HG02623 (cell line): ENCODE measurements around the gene KCTD13.
"Not testable (repeated sequence)": the region's sequence is repeated elsewhere in the genome, so short reads cannot be mapped to it uniquely, and the experiment has no call there.

Experiments used
- ATAC-seq: cut with Tn5 transposase; IDR thresholded peaks from one replicate; pipeline ENCODE4 v1.9.1; 2021; ENCODE audit warnings: moderate library complexity; ENCODE audit not compliant: unreplicated experiment

KCTD13 gene

DNA sequence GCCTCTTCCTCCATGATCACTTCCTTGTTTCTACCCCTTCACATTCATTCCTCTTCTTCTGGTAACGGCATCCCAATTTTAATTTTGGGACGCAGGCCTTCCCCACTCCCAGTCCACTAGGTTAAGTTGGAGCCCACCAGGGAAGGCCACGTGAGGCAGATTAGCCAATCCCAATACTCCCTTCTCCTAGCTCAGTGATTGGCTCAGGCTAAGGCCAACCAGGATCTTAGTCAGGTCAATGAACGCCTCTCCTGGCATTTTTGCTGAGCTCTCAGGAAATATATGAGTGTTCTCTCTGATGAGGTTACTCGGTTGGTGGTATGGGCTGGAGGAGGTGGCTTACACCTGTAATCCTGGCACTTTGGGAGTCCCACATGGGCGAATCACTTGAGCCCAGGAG, 42.0 kb downstream of the KCTD13 start:
- ATAC-seq = no peak

DNA sequence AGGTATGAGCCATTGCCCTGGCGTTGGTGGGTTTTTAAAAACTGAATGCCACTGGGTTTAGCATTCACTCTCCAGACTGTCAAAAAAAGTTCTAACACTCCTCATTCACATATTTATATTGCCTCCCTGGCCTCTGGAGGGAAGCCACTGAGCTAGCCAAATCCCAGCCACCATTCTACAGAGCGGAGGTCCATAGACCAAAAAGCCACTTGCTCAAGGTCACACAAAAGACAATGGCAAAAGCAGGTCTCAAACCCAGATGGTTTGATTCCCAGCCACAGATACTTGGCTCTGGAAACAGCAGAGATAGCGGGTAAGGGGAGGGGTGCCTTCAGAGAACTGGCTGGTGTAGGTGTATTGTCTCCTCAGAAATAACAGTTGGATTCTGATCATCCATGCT, 45.0 kb downstream of the KCTD13 start:
- no peak for ATAC-seq

DNA sequence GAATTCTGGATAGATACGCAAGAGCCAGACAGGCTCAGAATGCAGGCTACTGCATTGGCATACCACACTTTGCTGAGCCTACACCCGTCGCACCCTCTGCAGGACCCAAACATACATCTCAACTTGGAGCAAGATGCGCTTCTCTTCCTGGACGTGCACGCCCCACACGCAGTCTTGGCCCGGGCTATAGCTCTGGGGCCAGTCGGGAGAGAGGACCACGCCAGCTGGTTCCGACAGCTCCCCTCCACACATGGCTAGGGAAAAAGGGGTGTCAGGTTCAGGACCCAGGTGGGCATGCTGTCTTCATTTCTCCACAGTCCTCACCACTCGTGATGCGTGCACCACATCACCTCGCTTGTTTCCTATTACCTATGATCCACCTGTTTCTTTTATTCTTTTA, 47.9 kb downstream of the KCTD13 start:
- no peak for ATAC-seq

DNA sequence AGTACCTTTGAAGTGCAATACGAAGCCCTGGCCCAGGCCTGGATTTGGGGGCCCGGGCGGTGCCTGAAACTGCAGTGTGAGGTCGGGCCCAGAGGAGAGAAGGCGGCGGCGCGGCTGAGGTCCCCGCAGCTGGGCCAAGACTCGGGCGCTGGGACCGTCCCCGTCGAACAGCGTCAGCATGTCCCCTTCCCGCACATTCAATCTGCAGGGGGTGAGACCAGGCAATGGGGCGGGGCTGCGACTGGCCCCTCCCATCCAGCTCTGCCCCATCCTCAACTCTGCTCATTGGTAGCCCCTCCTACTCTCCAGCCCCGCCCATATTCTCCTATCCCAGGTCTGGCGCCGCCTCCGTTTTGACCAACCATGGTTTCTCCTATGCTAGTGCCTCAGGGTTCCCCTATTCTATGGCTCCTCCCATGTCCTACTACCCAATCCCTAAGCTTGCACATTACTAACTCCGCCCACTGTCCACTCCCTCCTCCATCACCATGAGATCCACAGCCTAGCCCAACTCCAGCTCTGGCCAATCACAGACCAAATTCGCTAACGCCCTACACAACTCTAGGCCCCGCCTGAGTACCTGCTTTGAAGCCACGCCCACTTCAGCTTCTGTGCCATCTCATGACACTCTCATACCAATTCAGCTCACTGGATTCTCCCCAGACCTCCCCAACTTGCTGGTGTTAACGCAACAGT, 48.6 kb downstream of the KCTD13 start:
- ATAC-seq = no peak

DNA sequence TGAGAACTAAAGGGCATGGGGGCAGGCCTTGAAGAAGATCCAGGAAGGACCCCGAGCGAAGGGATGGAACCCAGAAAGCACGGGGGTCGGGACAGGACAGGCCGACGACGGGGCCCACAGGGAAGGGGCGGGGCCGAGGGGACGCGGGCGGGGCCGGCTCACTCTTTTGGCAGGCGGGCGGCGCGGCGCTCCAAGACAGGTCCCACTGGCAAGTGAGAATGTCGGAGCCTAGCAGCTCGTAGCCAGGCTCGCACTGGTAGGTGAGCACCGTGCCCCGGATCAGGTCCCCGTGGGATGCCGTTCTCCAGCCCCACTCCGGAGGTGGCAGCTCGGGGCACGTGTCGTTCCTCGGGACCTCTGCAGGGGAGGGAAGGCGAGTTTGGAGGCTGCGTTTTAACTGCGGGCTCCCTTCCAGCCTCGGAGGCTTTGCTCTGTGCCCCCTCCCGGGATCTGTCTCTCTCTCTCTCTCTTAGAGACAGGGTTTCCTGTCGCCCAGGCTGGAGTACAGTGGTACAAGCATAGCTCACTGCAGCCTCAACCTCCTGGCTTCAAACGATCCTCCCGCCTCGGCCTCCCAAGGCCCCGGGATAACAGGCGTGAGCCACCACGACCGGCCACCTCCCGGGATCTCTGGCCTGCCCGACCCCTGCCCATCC, 49.3 kb downstream of the KCTD13 start:
- no peak for ATAC-seq

DNA sequence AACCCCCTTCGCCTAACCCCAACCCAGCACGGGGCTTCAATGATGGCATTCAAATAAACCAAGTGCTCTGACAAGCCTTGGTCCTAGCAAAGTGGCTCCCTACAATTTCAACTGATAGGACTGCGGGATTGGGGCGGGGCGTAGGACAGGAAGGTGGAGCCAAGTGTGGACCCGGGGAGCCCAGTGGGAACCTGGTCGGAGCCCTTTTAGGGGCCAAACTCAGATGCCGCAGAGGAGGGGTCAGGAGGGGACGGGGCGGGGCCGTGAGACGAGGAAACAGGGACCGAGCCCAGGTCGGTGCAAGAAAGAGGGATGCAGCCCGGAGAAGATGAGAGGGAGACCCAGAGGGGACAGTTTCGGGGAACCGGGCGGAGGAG, 49.8 kb downstream of the KCTD13 start:
- ATAC-seq = no peak

DNA sequence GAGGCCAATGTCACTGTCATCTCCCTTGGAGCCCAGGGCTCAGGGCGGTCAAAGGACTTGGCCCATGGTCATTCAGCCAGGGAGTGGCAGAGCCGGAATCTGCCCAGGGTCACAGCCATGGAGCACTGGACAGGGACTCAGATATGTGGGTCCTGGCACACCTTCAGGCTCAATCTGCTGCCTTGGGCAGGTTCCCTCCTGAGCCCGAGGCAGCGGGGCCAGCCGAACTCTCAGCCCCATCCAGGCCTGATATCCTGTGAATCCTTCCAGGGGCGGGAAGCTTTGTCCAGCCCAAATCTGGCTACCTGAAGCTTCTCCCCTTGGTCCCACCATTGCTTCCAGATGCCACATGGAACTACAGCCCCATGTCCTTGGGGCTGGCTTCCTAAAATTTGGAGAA, 50.8 kb downstream of the KCTD13 start:
- ATAC-seq = no peak

DNA sequence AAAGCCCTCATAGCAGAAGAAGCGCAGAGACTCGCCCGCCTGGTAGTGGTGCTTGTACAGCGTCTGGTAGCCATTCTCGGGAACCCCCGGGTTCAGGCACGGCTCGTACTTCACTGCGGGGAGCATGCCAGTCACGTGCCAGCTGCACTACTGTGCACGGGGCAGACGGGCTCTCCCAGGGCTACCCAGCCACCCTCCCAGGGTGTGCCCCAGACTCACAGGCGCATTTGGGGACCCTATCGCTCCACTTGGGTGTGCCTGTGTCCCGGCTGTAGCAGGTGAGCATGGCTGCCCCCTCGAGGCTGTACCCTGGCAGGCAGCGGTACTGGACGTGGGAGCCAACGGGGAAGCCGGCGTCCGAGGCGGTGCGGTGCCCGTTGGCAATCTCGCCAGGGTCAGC, 52.7 kb downstream of the KCTD13 start:
- no peak for ATAC-seq

DNA sequence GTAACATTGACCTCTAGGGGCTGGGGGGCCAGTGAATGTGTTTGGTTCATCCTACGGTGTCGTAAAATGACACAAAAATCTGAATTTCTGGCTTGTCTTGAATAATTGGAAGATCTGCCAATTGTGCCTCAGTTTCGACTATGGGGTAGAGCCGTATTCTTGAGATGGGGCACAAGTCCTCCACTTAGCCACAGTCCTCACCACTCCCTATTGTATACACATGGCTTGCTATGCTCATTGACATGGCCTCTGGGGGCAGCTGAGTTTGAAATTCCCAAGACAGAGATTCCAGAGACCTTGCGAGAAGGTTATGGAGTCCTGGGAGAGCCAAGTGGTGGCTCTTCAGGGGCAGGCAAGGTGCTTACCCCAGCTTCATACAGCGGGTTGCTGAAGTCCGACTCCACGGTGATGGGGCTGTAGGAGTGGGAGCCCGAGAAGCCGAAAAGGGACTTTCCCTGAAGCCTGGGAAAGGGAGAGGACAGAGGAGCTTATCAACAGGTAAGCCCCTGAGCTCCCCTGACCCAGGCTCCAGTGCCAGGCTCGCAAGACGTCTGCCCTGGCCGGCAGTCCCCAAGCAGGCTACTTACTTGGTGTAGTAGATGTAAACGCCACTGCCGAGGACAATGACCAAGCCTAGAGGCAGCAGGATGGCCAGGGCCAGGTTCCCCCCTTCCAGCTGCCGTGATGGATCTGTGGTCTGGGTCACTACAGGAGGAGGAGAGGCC, 54.0 kb downstream of the KCTD13 start:
- no peak for ATAC-seq

DNA sequence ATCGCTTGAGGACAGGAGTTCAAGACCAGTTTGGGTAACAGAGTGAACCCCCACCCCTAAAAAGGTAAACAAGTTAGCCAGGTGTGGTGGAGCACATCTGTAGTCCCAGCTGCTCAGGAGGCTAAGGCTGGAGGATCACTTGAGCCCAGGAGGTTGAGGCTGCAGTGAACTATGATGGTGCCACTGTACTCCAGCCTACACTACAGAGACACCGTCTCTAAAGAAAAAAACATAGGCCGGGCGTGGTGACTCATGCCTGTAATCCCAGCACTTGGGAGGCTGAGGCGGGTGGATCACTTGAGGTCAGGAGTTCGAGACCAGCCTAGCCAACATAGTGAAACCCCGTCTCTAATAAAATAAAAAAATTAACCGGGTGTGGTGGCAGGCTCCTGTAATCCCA, 57.0 kb downstream of the KCTD13 start:
- not testable (repeated sequence) for ATAC-seq

DNA sequence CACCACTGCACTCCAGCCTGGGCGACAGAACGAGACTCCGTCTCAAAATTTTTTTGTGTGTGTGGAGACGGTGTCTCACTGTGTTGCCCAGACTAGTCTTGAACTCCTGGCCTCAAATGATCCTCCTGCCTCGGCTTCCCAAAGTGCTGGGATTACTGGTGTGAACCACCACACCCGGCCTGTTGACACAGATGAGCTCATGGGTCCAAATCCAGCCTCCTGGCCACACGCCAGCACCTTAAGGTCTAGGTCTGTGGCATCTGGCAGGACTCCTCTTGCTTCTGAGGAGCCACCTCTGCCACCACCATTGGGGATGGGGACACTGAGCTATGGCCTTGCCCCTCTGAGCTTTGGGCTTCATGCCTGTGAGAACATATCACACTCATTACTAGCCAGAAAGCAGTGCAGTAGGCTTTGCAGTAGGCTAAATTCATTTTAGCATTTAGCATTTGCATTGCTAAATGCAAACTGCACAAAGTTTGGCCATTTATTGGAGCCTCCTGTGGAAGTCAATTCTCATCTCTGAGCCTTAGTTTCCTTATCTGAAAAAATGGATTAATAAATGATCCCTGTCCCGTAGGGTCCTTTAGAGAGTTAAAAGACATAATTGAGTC, 57.5 kb downstream of the KCTD13 start:
- no peak for ATAC-seq

DNA sequence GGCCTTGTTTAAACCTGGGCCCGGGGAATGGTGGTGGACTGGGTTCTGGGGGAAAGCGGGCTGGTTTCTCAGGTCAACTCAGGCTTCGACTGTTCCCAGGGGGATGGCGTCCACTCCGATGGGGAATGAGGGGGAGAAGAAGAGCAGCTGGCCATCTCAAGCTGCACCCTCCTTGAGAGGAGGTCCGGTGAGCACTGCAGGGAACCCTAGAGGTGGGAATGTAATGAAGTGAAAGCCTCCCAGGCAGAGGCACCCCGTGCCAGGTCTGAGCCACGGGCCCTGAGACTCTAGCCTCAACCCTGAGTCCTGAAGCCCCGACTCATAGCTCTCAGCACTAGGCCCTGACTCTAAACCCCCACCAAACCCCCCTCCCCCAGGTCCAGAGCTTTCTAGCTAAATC, 61.8 kb downstream of the KCTD13 start:
- ATAC-seq = no peak

DNA sequence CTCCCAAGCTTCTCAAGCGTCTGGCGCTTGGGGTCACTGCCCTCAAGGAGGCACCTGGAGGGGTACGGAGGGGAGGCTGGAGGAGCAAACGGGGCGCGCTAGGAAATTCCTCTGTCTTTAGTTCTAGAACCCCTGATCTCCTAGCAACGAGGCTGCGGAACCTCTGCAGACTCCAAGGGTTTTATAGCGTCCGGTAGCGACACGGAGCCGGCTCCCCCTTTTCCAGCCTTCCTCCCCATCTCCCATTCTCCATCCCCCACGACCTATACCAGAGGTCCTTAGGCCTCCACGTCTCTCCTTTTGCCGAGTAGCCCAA, 62.4 kb downstream of the KCTD13 start:
- no peak for ATAC-seq

DNA sequence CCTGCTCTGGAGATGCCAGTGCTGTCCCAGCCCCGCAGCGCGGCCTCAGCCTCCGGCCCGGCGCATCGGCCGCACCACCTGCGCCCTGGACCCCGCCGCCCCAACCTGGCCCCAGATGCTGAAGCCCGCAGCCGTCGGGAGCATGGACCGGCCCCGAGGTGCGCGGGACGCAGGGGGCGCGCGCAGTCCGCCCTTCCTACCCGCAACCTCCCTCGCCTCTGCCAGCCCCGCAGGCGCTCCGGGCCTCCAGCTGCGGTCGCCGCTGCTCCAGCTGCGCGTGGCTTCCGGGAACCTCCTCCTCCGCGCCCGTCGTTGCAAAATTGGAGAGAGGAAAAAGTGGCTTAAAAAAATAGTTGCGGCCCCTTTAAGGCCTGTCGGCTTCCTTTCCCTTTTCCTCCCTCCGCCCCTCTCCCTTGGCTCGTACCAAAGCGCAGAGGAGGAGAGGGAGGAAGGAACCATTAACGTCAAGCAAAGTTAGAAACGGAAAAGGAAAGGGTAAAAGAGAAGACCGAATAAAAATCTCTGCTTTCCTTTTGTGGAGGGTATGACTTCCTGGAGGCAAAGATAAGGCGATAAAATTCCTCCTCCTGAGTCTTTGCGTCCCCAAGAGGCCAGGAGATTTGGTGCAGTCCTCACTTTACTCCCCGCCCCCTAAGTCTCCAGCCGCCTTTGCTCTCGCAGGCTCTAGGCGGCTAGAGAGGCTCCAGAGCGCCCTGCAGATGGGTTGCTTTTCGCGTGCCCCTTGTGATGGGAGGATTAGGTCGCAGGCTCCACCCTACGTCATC, 63.0 kb downstream of the KCTD13 start, which contains the start of gene CDIPT:
Gene CDIPT (minus strand): TSS at position 343 of the 785 bp plus-strand sequence. CDS start 369 bp downstream, outside the sequence.
- peak; percentile 97 for ATAC-seq

DNA sequence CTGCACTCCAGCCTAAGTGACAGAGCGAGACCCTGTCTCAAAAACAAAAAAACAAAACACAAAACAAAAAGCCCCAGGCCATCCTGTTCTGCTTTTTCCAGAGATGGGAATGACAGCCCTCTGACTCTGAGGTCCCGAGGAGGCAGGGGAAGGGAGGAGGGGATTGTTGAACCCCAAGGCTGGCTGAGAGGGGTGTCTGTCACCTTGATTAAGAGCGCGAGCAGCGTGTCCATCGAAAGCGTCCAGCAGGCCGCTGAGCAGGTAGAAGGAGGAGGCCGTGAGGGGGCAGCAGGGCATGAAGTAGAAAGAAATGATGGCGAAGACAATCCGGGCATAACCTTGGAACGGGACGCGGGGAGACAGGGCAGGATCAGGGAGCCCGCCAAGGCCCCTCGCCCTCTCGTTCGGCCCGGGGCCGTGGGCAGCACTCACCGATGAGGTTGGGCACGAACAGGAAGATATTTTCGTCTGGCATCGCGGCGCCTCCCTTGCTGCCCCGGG, 63.6 kb downstream of the KCTD13 start:
- peak; percentile 4 for ATAC-seq

DNA sequence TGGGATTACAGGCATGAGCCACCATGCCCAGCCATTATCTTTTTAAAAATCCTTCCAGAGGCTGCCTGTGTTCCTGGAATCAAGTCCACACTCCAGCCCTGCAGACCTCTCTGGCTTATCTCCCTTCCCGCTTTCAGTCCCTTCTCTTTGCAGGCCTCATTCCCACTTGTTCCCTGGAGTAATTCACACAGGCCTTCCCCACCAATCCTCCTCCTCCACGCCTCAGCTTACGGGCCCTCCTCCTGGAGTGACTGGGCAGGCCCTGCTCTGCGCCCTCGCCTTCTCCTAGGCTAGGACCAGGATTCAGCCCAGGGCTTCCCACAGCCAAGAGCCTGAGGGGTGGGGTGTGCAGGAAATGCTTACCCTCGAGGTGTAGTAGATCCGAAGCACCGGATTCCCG, 65.8 kb downstream of the KCTD13 start:
- no peak for ATAC-seq

DNA sequence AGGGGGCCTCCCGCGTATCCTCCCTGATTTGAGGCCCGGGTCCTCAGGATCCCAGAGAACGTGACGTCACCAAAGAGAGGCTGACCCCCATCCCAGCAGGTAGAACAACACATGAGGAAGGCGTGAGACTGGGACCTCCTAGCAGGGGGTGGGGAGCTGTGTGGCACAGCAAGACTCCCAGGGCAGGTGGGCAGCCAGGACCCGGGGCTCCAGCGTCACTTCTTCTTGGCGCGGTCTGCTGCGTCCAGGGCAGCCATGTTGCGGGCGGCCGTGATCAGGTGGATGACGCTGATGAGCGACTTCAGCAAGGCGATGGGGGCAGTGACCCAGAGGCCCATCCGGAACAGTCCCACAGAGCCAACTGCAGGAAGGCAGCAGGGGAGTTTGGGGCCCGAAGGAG, 67.1 kb downstream of the KCTD13 start:
- ATAC-seq = no peak

DNA sequence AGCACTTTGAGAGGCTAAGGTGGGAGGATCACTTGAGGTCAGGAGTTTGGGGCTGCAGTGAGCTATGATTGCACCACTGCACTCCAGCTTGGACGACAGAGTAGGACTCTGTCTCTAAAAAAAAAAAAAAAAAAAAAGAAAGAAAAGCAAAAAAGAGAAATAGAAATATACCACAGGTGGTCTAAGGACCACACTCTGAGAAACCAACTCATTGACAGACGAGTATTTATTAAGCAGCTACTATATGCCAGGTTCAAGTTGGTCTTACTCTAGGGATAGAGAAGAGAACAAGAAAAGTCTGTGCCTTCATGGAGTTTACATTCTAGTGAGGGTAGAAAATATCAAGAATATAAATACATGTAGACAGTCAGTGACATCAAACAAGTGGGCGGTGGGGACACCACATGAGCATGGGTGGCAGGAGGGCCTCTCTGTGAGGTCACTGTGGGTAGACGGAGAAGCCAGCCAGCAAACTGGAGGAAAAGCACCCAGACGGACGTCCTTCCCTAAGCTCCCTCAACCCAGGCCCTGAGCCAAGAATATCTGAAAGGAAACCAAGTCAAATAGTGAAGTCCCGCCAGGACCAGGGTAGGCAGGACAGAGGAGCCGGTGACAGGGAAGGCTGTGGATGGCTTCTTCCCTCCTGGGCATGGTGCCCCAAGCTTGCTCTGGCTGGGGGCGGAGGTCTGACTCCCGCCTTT, 67.7 kb downstream of the KCTD13 start:
- ATAC-seq = no peak

DNA sequence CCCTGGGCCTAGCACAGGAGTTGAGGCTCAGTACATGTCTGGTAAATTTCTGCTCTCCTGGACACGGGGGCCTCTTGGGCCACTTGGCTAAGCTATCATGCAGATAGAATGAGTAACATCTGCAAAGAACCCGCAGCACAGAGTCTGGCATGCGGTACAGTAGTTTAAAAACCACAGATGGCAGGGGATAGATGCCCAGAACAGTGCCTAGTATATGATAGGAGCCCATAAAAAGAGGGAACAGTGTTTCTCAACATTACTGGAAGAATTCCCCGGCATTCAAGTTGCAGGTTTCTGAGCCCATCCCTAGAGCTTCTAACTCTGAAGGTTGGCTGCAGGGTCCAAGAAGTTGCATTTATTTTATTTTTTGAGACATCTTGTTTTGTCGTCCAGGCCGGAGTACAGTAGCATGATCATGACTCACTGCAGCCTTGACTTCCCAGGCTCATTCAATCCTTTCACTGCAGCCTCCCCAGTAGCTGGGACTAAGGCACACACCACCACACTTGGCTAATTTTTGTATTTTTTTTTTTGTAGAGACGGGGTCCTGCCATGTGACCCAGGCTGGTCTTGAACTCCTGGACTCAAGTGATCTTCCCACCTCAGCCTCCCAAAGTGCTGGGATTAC, 68.8 kb downstream of the KCTD13 start:
- ATAC-seq = no peak
